SJSA1 (cell line): ENCODE data around the gene NFIX. TPM values are rescaled to one million over a fixed set of nuclear protein-coding genes. Genes with fewer than 3 reads are reported as not detected.

Experiments used
- DNase-seq, 2 experiments: peaks; one replicate each; pipeline ENCODE4 v3.0.0-alpha.2; 2015 to 2020; ENCODE audit warnings: low spot score in 2 of 2, low read depth in 1 of 2
- H3K27ac ChIP-seq: fragments of 250-450 bp; sonication (Bioruptor Pico); 2 replicates; pipeline ENCODE4 v1.5.1; 2020; ENCODE audit warnings: mild to moderate bottlenecking, moderate library complexity
- H3K27me3 ChIP-seq: fragments of 250-450 bp; sonication (Bioruptor Pico); replicated peaks from 2 replicates; pipeline ENCODE4 v1.5.1; 2020; ENCODE audit warnings: mild to moderate bottlenecking, moderate library complexity
- H3K36me3 ChIP-seq: fragments of 250-450 bp; sonication (Bioruptor Pico); 2 replicates; pipeline ENCODE4 v1.5.1; 2020; ENCODE audit warnings: mild to moderate bottlenecking
- H3K4me1 ChIP-seq: fragments of 250-450 bp; sonication (Bioruptor Pico); replicated peaks from 2 replicates; pipeline ENCODE4 v1.6.1; 2021; ENCODE audit warnings: mild to moderate bottlenecking
- H3K4me3 ChIP-seq: fragments of 250-450 bp; sonication (Bioruptor Pico); 2 replicates; pipeline ENCODE4 v1.5.1; 2020; ENCODE audit warnings: mild to moderate bottlenecking
- H3K9me3 ChIP-seq: fragments of 250-450 bp; sonication (Bioruptor Pico); replicated peaks from 2 replicates; pipeline ENCODE4 v1.5.1; 2020; ENCODE audit warnings: mild to moderate bottlenecking
- total RNA-seq: library from RNA; depleted of rRNA; stranded (reverse); fragments of >200 nt; shearing (Covaris generic); gene quantifications from 2 replicates; pipeline ENCODE4 v1.2.3, GENCODE V29; 2014

NFIX gene
- total RNA-seq, 1 experiment from 2014 or later, result 10.9 TPM

- DNase-seq, result peak; percentile 93 to 94
- Histone ChIP-seq H3K27me3 (no peaks in the 10 kb centered on the region), H3K27ac (peak overlapping the region; percentile 98), H3K9me3 (no peaks in the 10 kb centered on the region), H3K4me1 (peaks cover 77% of the 10 kb centered on the region), H3K36me3 (no peaks in the 10 kb centered on the region; the same call in 1 of the 2 replicates), H3K4me3 (no peak overlapping the region)
Measured at GRCh38 chr19:13055213-13056051, 60.2 kb downstream of the NFIX start.

- Histone ChIP-seq H3K27me3 (no peaks in the 10 kb centered on the region), H3K36me3 (no peaks in the 10 kb centered on the region; the same call in 1 of the 2 replicates), H3K4me3 (no peak overlapping the region), H3K27ac (peak overlapping the region; percentile 98), H3K9me3 (no peaks in the 10 kb centered on the region), H3K4me1 (peaks cover 84% of the 10 kb centered on the region)
- DNase-seq, result peak; percentile 74 to 85
Measured at GRCh38 chr19:13056052-13056660, 60.9 kb downstream of the NFIX start.

GRCh38 chr19:13057147-13057572, 61.9 kb downstream of the NFIX start:
- Histone ChIP-seq H3K4me1 (peaks cover 87% of the 10 kb centered on the region), H3K36me3 (peaks cover 3% of the 10 kb centered on the region), H3K27me3 (no peaks in the 10 kb centered on the region), H3K9me3 (no peaks in the 10 kb centered on the region), H3K4me3 (no peak overlapping the region), H3K27ac (no peak overlapping the region)
- peak; percentile 54 to 61 for DNase-seq

GRCh38 chr19:13057744-13058143, 62.5 kb downstream of the NFIX start:
- no peaks in the 10 kb centered on the region for H3K9me3 ChIP-seq
- H3K27ac ChIP-seq, result no peak overlapping the region
- no peaks in the 10 kb centered on the region for H3K27me3 ChIP-seq
- no peak for DNase-seq
- peaks cover 81% of the 10 kb centered on the region for H3K4me1 ChIP-seq
- peaks cover 6% of the 10 kb centered on the region for H3K36me3 ChIP-seq
- H3K4me3 ChIP-seq, result no peak overlapping the region

- H3K27me3 ChIP-seq, result no peaks in the 10 kb centered on the region
- H3K36me3 ChIP-seq, result peaks cover 6% of the 10 kb centered on the region; the same call in 1 of the 2 replicates
- no peak overlapping the region for H3K4me3 ChIP-seq
- no peaks in the 10 kb centered on the region for H3K9me3 ChIP-seq
- H3K27ac ChIP-seq, result no peak overlapping the region
- DNase-seq, result no peak
- H3K4me1 ChIP-seq, result peaks cover 68% of the 10 kb centered on the region
Measured at GRCh38 chr19:13058951-13059660, 63.8 kb downstream of the NFIX start.

- peak; percentile 74 to 83 for DNase-seq
- H3K4me1 ChIP-seq, result peaks cover 55% of the 10 kb centered on the region
- H3K27ac ChIP-seq, result no peak overlapping the region
- peaks cover 6% of the 10 kb centered on the region; the same call in 1 of the 2 replicates for H3K36me3 ChIP-seq
- no peaks in the 10 kb centered on the region for H3K9me3 ChIP-seq
- peak overlapping the region; percentile 21 for H3K4me3 ChIP-seq
- no peaks in the 10 kb centered on the region for H3K27me3 ChIP-seq
Measured at GRCh38 chr19:13060233-13060963, 65.1 kb downstream of the NFIX start.

- H3K27me3 ChIP-seq, result no peaks in the 10 kb centered on the region
- no peaks in the 10 kb centered on the region for H3K9me3 ChIP-seq
- no peak overlapping the region for H3K27ac ChIP-seq
- H3K4me1 ChIP-seq, result peaks cover 46% of the 10 kb centered on the region
- H3K4me3 ChIP-seq, result peak overlapping the region; percentile 21
- DNase-seq, result peak; percentile 75 to 83
- peaks cover 6% of the 10 kb centered on the region; the same call in 1 of the 2 replicates for H3K36me3 ChIP-seq
Measured at GRCh38 chr19:13060964-13061927, 66.0 kb downstream of the NFIX start.

- Histone ChIP-seq H3K27me3 (no peaks in the 10 kb centered on the region), H3K9me3 (no peaks in the 10 kb centered on the region), H3K36me3 (peaks cover 6% of the 10 kb centered on the region; the same call in 1 of the 2 replicates), H3K4me3 (no peak overlapping the region), H3K4me1 (peaks cover 36% of the 10 kb centered on the region), H3K27ac (no peak overlapping the region)
- DNase-seq, result no peak
Measured at GRCh38 chr19:13062317-13062716, 67.0 kb downstream of the NFIX start.

- DNase-seq, result no peak
- Histone ChIP-seq H3K27me3 (no peaks in the 10 kb centered on the region), H3K9me3 (no peaks in the 10 kb centered on the region), H3K36me3 (peaks cover 6% of the 10 kb centered on the region; the same call in 1 of the 2 replicates), H3K4me3 (no peak overlapping the region), H3K4me1 (peaks cover 28% of the 10 kb centered on the region), H3K27ac (no peak overlapping the region)
Measured at GRCh38 chr19:13063461-13064091, 68.3 kb downstream of the NFIX start.

GRCh38 chr19:13064092-13064489, 68.8 kb downstream of the NFIX start:
- H3K4me3 ChIP-seq, result no peak overlapping the region
- H3K27ac ChIP-seq, result no peak overlapping the region
- H3K36me3 ChIP-seq, result peaks cover 6% of the 10 kb centered on the region; the same call in 1 of the 2 replicates
- no peak for DNase-seq
- peaks cover 26% of the 10 kb centered on the region for H3K4me1 ChIP-seq
- no peaks in the 10 kb centered on the region for H3K9me3 ChIP-seq
- no peaks in the 10 kb centered on the region for H3K27me3 ChIP-seq

- Histone ChIP-seq H3K36me3 (peaks cover 6% of the 10 kb centered on the region; the same call in 1 of the 2 replicates), H3K4me3 (no peak overlapping the region), H3K27ac (no peak overlapping the region), H3K27me3 (no peaks in the 10 kb centered on the region), H3K4me1 (peaks cover 5% of the 10 kb centered on the region), H3K9me3 (no peaks in the 10 kb centered on the region)
- no peak for DNase-seq
Measured at GRCh38 chr19:13066226-13066625, 71.0 kb downstream of the NFIX start.
